HUES48 (cell line): ENCODE data around the gene GPA33.
"Not testable (repeated sequence)": the region's sequence is repeated elsewhere in the genome, so short reads cannot be mapped to it uniquely, and the experiment has no call there.

Experiments used
- H3K27ac ChIP-seq: one replicate; pipeline ENCODE4 v1.7.0; 2013; ENCODE audit warnings: low read depth, low read length, inconsistent platforms
- H3K27me3 ChIP-seq: 2 replicates; pipeline ENCODE4 v1.6.1; 2013; ENCODE audit warnings: mild to moderate bottlenecking, low read length; ENCODE audit not compliant: control insufficient read depth, insufficient read depth
- H3K36me3 ChIP-seq: 2 replicates; pipeline ENCODE4 v1.6.1; 2013; ENCODE audit warnings: low read length; ENCODE audit not compliant: control insufficient read depth, insufficient read depth
- H3K4me1 ChIP-seq: 2 replicates; pipeline ENCODE4 v1.6.1; 2013; ENCODE audit warnings: mild to moderate bottlenecking, low read length; ENCODE audit not compliant: control insufficient read depth, insufficient read depth
- H3K4me3 ChIP-seq: 2 replicates; pipeline ENCODE4 v1.5.1; 2013; ENCODE audit warnings: mild to moderate bottlenecking, low read depth, low read length
- H3K9ac ChIP-seq: 2 replicates; pipeline ENCODE4 v1.6.1; 2013; ENCODE audit warnings: mild to moderate bottlenecking, low read depth, low read length, moderate library complexity
- H3K9me3 ChIP-seq: 2 replicates; pipeline ENCODE4 v1.6.1; 2013; ENCODE audit warnings: low read length; ENCODE audit not compliant: control insufficient read depth, insufficient read depth

GPA33 gene

GRCh38 chr1:167056529-167057231, 33.5 kb downstream of the GPA33 start:
- Histone ChIP-seq H3K9ac (no peak overlapping the region), H3K36me3 (no peaks in the 10 kb centered on the region), H3K4me1 (peaks cover 10% of the 10 kb centered on the region; the same call in 1 of the 2 replicates), H3K27ac (no peak overlapping the region), H3K27me3 (no peaks in the 10 kb centered on the region), H3K4me3 (no peak overlapping the region), H3K9me3 (no peaks in the 10 kb centered on the region)

DNA sequence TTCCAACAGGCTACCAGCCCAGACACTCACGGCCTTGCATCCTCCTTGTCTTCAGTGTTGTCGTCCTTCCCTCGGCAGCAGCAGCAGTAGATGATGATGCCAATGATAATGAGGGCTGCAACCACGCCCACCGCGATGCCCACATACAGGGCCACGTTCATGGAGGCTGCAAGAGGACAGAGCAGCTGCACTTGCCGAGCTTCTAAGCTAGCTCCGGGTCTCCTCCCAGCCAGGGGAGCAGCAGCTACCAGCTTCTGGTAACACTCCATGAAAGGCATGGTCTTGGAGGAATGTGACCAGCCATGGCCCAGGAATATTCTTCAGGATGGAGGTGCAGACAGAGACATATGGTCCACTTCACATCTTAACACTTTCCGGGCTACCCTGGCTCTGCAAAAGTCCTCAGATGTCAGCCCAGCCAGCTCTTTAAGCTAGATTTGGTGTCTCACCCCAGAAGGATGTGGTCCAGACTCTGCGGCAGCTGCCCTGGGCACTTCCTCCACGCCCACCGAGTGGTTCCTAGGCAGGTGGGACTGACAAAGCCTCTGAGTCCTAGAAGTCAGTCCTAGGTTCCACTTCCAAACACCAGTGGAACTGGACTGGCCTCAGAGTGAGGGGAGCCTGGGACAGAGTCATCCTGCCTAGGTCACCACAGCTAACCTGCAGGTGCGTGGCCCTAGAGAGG, 35.1 kb downstream of the GPA33 start:
- H3K36me3 ChIP-seq: no peaks in the 10 kb centered on the region
- H3K4me1 ChIP-seq: peaks cover 10% of the 10 kb centered on the region; the same call in 1 of the 2 replicates
- no peak overlapping the region for H3K4me3 ChIP-seq
- no peak overlapping the region for H3K27ac ChIP-seq
- no peak overlapping the region for H3K9ac ChIP-seq
- H3K27me3 ChIP-seq: no peaks in the 10 kb centered on the region
- H3K9me3 ChIP-seq: no peaks in the 10 kb centered on the region

DNA sequence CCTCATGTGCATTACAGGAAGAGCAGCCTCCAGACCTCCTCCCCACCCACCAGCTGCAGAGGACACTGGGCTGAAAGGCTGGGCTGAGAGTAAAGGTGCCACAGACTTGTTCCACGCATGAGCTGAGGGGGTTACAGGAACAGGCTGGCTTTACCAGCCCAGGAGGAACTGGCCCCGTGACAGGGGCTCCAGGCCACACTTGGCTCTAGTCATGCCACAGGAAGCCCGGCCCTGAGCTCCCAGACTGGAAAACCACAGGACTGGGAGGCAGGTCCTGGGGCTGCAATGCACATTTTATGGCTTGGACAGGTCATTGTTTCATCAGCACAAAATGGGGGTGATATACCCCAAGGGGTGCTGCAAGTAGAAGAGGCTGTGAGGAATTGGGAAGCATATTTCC, 35.6 kb downstream of the GPA33 start:
- no peak overlapping the region for H3K9ac ChIP-seq
- H3K27me3 ChIP-seq: no peaks in the 10 kb centered on the region
- H3K36me3 ChIP-seq: no peaks in the 10 kb centered on the region
- no peak overlapping the region for H3K27ac ChIP-seq
- H3K4me3 ChIP-seq: no peak overlapping the region
- no peaks in the 10 kb centered on the region for H3K9me3 ChIP-seq
- peaks cover 9% of the 10 kb centered on the region; the same call in 1 of the 2 replicates for H3K4me1 ChIP-seq

DNA sequence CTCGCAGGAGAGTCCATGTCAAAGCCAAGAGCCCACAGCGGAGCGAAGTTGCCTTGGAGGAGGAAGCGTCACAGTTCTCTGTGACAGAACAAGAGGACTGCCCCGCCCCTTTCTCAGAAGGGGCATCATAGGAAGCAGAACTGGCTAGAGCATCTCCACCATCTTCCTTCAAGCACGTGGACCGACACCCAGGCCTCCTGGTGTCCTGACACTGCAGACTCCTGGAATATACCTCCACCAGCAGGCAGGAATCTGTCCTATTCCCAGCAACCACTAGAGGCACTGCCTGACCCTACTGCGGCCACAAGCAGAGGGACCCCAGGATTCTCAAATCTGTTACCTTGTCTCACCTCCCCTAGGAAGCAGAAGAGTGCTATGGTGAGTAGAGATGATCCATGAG, 37.8 kb downstream of the GPA33 start:
- H3K27me3 ChIP-seq: no peaks in the 10 kb centered on the region

DNA sequence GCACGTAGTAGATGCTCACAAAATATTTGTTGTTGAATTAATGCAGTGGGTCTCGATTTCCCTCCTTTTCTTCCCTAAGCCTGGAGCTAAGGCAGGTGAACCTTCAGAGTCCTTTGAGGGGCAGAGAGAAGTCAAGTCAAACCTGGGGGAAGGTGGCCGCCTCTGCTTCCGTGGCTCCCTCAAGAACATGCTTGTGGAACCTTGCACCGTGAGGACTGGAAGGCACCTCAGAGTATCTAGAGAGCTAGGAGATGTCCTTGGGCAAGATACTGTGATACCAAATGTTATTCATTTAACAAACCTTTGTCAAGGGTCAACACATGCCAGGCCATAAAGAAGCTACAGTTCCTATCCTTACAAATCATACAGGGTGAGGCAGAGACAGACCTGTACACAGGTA, 38.3 kb downstream of the GPA33 start:
- Histone ChIP-seq H3K9me3 (no peaks in the 10 kb centered on the region), H3K4me1 (no peaks in the 10 kb centered on the region), H3K27ac (no peak overlapping the region), H3K9ac (no peak overlapping the region), H3K36me3 (no peaks in the 10 kb centered on the region), H3K4me3 (no peak overlapping the region), H3K27me3 (no peaks in the 10 kb centered on the region)

More for the DNA sequence above, 37.8 kb downstream of the GPA33 start:
- H3K4me3 ChIP-seq: no peak overlapping the region
- no peaks in the 10 kb centered on the region for H3K4me1 ChIP-seq
- H3K9me3 ChIP-seq: no peaks in the 10 kb centered on the region
- H3K27ac ChIP-seq: no peak overlapping the region
- no peaks in the 10 kb centered on the region for H3K36me3 ChIP-seq
- H3K9ac ChIP-seq: no peak overlapping the region

- Histone ChIP-seq H3K9ac (no peak overlapping the region), H3K36me3 (no peaks in the 10 kb centered on the region), H3K9me3 (no peaks in the 10 kb centered on the region), H3K27ac (no peak overlapping the region), H3K4me3 (no peak overlapping the region), H3K27me3 (no peaks in the 10 kb centered on the region), H3K4me1 (no peaks in the 10 kb centered on the region)
Observed at GRCh38 chr1:167043752-167044488, 46.3 kb downstream of the GPA33 start.

- no peaks in the 10 kb centered on the region for H3K4me1 ChIP-seq
- H3K4me3 ChIP-seq: no peak overlapping the region
- no peaks in the 10 kb centered on the region for H3K9me3 ChIP-seq
Observed at GRCh38 chr1:167033646-167034045, 56.5 kb downstream of the GPA33 start.

GRCh38 chr1:167029553-167029952, 60.6 kb downstream of the GPA33 start:
- H3K4me3 ChIP-seq, H3K9ac ChIP-seq, H3K27ac ChIP-seq, H3K4me1 ChIP-seq, H3K9me3 ChIP-seq, H3K27me3 ChIP-seq, H3K36me3 ChIP-seq: not testable (repeated sequence)

More at GRCh38 chr1:167033646-167034045, 56.5 kb downstream of the GPA33 start:
- no peak overlapping the region for H3K27ac ChIP-seq
- no peaks in the 10 kb centered on the region for H3K36me3 ChIP-seq
- H3K27me3 ChIP-seq: no peaks in the 10 kb centered on the region
- no peak overlapping the region for H3K9ac ChIP-seq

GRCh38 chr1:167022384-167022783, 67.8 kb downstream of the GPA33 start:
- H3K9me3 ChIP-seq: no peaks in the 10 kb centered on the region
- no peaks in the 10 kb centered on the region for H3K36me3 ChIP-seq
- H3K27me3 ChIP-seq: no peaks in the 10 kb centered on the region
- no peaks in the 10 kb centered on the region for H3K4me1 ChIP-seq
- H3K9ac ChIP-seq: no peak overlapping the region
- no peak overlapping the region for H3K4me3 ChIP-seq
- H3K27ac ChIP-seq: no peak overlapping the region

GRCh38 chr1:167016100-167016750, 74.0 kb downstream of the GPA33 start:
- H3K36me3 ChIP-seq: no peaks in the 10 kb centered on the region
- peaks cover 8% of the 10 kb centered on the region for H3K4me1 ChIP-seq
- no peak overlapping the region for H3K27ac ChIP-seq
- H3K9ac ChIP-seq: no peak overlapping the region
- H3K27me3 ChIP-seq: no peaks in the 10 kb centered on the region; the same call in 1 of the 2 replicates
- no peak overlapping the region for H3K4me3 ChIP-seq
- no peaks in the 10 kb centered on the region for H3K9me3 ChIP-seq
